ENCODE measurements around the gene ECHDC1.

Gene ECHDC1

DNA sequence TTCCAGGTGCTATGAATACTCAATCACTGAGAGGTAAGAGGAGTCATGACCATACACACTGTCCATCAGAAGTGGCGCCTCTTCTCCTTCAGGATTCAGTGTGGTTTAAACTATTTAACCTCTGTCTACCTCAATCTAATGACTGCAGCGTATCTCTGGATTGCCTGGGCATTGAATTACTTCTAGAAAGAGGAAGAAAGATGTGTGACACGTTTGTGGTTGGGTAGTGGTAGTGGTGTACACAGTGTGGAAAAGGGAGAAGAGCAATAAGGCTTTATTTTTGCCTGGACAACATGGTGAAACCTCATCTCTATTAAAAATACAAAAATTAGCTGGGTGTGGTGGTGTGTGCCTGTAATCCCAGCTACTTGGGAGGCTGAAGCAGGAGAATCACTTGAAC lies 38.0 kb upstream of the ECHDC1 start:
- H3K4me3 ChIP-seq = no peak overlapping the region
- H3K27ac ChIP-seq = no peak overlapping the region
- TF ChIP-seq EZH2 (IDR thresholded peaks at IDR 0.05) (no peak), POLR2AphosphoS5 (IDR thresholded peaks at IDR 0.05; ENCODE audit: borderline replicate concordance, low read depth, low read length) (no peak), FOXP2 (optimal IDR thresholded peaks at IDR 0.05; ENCODE audit: control extremely low read depth, extremely low read length, insufficient read depth) (no peak)
- DNase-seq (ENCODE audit: low read depth, low spot score) = no peak
- H3K9ac ChIP-seq (ENCODE audit: insufficient read length) = no peak overlapping the region
- no peaks in the 10 kb centered on the region for H3K36me3 ChIP-seq (ENCODE audit: insufficient read depth, low read length)
- H3K9me3 ChIP-seq (ENCODE audit: low read depth, low read length) = no peaks in the 10 kb centered on the region

DNA sequence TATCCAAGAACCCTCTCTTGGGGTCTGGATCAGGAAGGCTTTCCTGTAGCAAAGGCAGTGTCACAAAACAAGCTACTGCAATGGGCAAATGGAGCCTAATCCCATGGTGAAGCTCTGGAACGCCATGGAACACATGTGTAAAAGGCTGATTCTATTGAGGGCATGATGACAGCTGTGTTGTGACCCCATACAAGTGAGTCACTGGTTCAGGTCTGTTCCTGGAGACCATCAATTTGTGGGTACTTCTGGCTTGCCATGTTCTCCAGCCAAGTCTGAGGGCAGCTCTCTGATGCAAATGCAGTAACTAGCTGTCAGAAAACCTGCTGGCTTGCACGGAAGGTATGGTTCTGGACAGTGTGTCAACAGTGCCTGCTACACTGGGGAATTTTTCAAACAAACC lies 33.3 kb upstream of the ECHDC1 start:
- no peak overlapping the region for H3K9ac ChIP-seq (ENCODE audit: insufficient read length)
- H3K36me3 ChIP-seq (ENCODE audit: insufficient read depth, low read length) = no peaks in the 10 kb centered on the region
- DNase-seq (ENCODE audit: low read depth, low spot score) = no peak
- no peak overlapping the region for H3K27ac ChIP-seq
- H3K4me3 ChIP-seq = no peak overlapping the region
- TF ChIP-seq FOXP2 (optimal IDR thresholded peaks at IDR 0.05; ENCODE audit: control extremely low read depth, extremely low read length, insufficient read depth) (no peak), EZH2 (IDR thresholded peaks at IDR 0.05) (no peak), POLR2AphosphoS5 (IDR thresholded peaks at IDR 0.05; ENCODE audit: borderline replicate concordance, low read depth, low read length) (no peak)
- H3K9me3 ChIP-seq (ENCODE audit: low read depth, low read length) = no peaks in the 10 kb centered on the region

DNA sequence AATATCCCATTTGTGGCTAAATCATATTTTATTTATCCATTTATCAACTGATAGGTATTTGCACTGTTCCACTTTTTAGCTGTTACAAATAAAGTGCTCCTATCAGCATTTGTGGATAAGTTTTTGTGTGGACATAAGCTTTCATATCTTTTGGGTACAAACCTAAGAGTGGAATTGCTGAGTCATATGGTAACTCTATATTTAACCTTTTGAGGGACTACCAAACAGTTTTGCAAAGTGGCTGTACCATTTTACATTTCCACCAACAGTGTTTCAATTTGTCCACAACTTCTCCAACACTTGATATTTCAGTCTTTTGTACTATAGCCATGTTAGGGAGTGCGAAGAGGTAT lies 23.6 kb upstream of the ECHDC1 start:
- DNase-seq (ENCODE audit: low read depth, low spot score) = no peak
- 0 out of 2 replicates have a peak, but pooled peaks cover 6% of the 10 kb centered on the region for H3K9me3 ChIP-seq (ENCODE audit: low read depth, low read length)
- no peak overlapping the region for H3K4me3 ChIP-seq
- TF ChIP-seq POLR2AphosphoS5 (IDR thresholded peaks at IDR 0.05; ENCODE audit: borderline replicate concordance, low read depth, low read length) (no peak), EZH2 (IDR thresholded peaks at IDR 0.05) (no peak), FOXP2 (optimal IDR thresholded peaks at IDR 0.05; ENCODE audit: control extremely low read depth, extremely low read length, insufficient read depth) (no peak)
- no peak overlapping the region for H3K9ac ChIP-seq (ENCODE audit: insufficient read length)
- no peak overlapping the region for H3K27ac ChIP-seq
- H3K36me3 ChIP-seq (ENCODE audit: insufficient read depth, low read length) = no peaks in the 10 kb centered on the region

DNA sequence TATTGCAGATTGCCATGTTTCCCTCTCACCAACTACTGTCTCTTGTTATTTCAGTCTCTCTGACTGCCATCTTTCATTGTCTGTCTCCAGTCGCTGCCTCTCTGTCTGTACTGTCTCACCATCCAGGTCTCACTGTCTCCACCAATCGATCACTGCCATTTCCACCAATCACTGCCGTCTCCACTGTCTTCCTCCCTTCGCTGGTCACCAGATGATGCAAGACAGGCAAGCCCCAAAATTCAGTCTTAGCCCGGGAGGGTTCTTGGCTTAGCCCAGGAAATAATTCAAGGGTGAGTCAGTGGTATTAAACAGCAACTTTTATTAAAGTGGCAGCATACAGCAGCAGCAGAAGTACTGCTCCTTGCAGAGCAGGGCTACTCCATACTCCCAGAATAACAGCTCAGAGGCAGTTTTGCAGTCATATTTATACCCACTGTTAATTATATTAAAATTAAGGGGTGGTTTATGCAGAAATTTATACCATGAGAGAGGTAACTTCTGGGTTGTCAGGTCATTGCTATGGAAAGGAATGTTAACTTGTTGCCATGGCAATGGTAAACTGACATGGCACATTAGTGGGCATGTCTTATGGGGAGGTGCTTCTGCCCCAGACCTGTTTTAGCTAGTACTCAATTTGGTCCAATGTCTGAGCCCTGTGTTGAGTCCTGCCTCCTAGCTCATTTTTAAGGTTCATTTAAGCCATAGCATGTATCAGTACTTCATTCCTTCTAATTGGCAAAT lies 23.0 kb upstream of the ECHDC1 start:
- TF ChIP-seq FOXP2 (optimal IDR thresholded peaks at IDR 0.05; ENCODE audit: control extremely low read depth, extremely low read length, insufficient read depth) (no peak), EZH2 (IDR thresholded peaks at IDR 0.05) (no peak), POLR2AphosphoS5 (IDR thresholded peaks at IDR 0.05; ENCODE audit: borderline replicate concordance, low read depth, low read length) (no peak)
- H3K36me3 ChIP-seq (ENCODE audit: insufficient read depth, low read length) = no peaks in the 10 kb centered on the region
- H3K9me3 ChIP-seq (ENCODE audit: low read depth, low read length) = 0 out of 2 replicates have a peak, but pooled peaks cover 6% of the 10 kb centered on the region
- no peak overlapping the region for H3K4me3 ChIP-seq
- no peak overlapping the region for H3K9ac ChIP-seq (ENCODE audit: insufficient read length)
- no peak for DNase-seq (ENCODE audit: low read depth, low spot score)
- H3K27ac ChIP-seq = no peak overlapping the region

DNA sequence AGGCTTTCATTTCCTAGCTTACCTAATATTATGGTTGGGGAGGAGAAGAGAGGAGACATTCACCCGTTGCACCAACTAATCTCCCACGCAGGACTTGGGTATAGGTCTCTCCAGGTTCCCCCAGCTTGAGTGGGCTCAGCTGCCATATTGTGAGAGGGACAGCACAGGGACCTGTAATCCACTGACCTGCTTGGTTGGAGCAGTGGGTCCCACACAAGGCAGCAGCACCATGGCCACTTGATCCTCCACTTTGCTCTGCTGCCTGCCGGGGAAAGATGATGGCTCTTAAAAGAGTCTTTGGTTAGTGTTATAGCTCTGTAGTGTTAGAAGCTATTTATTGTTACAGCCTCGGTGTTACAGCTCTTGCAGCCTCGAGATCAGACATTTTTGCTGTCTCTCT lies 22.5 kb upstream of the ECHDC1 start:
- H3K9ac ChIP-seq (ENCODE audit: insufficient read length) = no peak overlapping the region
- DNase-seq (ENCODE audit: low read depth, low spot score) = no peak
- H3K27ac ChIP-seq = no peak overlapping the region
- no peak overlapping the region for H3K4me3 ChIP-seq
- 0 out of 2 replicates have a peak, but pooled peaks cover 6% of the 10 kb centered on the region for H3K9me3 ChIP-seq (ENCODE audit: low read depth, low read length)
- H3K36me3 ChIP-seq (ENCODE audit: insufficient read depth, low read length) = no peaks in the 10 kb centered on the region
- no peak for TF ChIP-seq POLR2AphosphoS5 (IDR thresholded peaks at IDR 0.05; ENCODE audit: borderline replicate concordance, low read depth, low read length)
- no peak for TF ChIP-seq EZH2 (IDR thresholded peaks at IDR 0.05)
- TF ChIP-seq FOXP2 (optimal IDR thresholded peaks at IDR 0.05; ENCODE audit: control extremely low read depth, extremely low read length, insufficient read depth) = no peak

DNA sequence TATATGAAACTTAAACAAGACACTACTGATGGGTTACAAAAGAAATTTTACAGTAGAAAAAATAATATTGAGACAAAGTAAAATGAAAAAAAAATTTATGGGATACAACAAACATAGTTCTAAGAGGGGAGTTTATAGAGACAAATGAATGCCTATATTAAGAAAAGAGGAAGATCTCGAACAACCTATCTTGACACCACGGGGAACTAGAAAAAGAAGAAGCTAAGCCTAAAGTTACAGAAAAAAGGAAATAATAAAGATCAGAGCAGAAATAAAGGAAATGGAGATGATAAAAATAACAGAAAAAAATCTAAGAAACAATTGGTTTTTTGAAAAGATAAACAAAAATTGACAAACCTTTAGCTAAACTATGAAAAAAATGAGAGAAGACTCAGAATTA lies 9.1 kb upstream of the ECHDC1 start:
- H3K36me3 ChIP-seq (ENCODE audit: insufficient read depth, low read length) = no peaks in the 10 kb centered on the region
- no peak overlapping the region for H3K27ac ChIP-seq
- no peak for DNase-seq (ENCODE audit: low read depth, low spot score)
- H3K9ac ChIP-seq (ENCODE audit: insufficient read length) = no peak overlapping the region
- H3K9me3 ChIP-seq (ENCODE audit: low read depth, low read length) = peaks cover 7% of the 10 kb centered on the region; the same call in 1 of the 2 replicates
- TF ChIP-seq EZH2 (IDR thresholded peaks at IDR 0.05) (no peak), FOXP2 (optimal IDR thresholded peaks at IDR 0.05; ENCODE audit: control extremely low read depth, extremely low read length, insufficient read depth) (no peak), POLR2AphosphoS5 (IDR thresholded peaks at IDR 0.05; ENCODE audit: borderline replicate concordance, low read depth, low read length) (no peak)
- no peak overlapping the region for H3K4me3 ChIP-seq

DNA sequence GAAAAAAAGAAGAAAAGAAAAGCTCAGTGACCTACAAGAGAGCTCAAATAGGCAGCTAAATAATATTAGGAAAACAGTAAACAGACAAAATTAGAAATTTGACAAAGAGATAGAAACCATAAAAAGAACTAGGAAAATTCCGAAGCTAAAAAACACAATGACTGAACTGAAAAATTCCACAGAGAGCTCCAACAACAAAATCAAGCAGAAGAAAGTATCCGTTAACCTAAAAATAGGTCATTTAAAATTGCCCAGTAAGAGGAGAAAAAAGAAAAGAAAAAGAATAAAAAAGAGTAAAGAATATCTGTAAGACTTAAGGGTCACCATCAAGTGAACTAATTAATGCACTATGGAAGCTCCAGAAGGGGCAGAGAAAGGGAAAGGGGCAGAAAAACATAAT lies 6.6 kb upstream of the ECHDC1 start:
- no peak overlapping the region for H3K27ac ChIP-seq
- H3K4me3 ChIP-seq = no peak overlapping the region
- TF ChIP-seq EZH2 (IDR thresholded peaks at IDR 0.05) (no peak), FOXP2 (optimal IDR thresholded peaks at IDR 0.05; ENCODE audit: control extremely low read depth, extremely low read length, insufficient read depth) (no peak), POLR2AphosphoS5 (IDR thresholded peaks at IDR 0.05; ENCODE audit: borderline replicate concordance, low read depth, low read length) (no peak)
- H3K9ac ChIP-seq (ENCODE audit: insufficient read length) = no peak overlapping the region
- H3K36me3 ChIP-seq (ENCODE audit: insufficient read depth, low read length) = peaks cover 11% of the 10 kb centered on the region; the same call in 1 of the 2 replicates
- DNase-seq (ENCODE audit: low read depth, low spot score) = no peak
- H3K9me3 ChIP-seq (ENCODE audit: low read depth, low read length) = peaks cover 10% of the 10 kb centered on the region; the same call in 1 of the 2 replicates

DNA sequence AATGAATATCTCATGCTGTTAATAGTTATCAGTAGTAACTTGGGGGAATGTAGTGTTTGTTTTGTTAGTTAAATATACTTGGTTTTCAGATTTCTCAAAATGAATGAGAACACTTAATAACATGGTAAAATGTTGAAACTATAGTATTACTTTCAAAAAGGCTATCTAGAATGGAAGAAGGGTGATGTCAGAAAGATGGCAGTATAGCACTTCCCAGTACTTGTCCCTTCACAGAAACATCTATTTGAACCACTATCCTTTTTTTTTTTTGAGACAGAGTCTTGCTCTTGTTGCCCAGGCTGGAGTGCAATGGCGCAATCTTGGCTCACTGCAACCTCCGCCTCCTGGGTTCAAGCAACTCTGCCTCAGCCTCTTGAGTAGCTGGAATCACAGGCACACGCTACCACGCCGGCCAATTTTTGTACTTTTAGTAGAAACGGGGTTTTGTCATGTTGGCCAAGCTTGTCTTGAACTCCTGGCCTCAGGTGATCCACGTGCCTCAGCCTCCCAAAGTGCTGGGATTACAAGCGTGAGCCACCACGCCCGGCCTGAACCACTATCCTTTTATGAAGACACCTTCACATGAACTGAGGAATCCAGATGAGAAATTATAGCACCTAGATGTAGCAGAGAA lies 4.7 kb upstream of the ECHDC1 start:
- DNase-seq (ENCODE audit: low read depth, low spot score) = no peak

More for the DNA sequence above, 4.7 kb upstream of the ECHDC1 start:
- no peak overlapping the region for H3K9ac ChIP-seq (ENCODE audit: insufficient read length)
- H3K9me3 ChIP-seq (ENCODE audit: low read depth, low read length) = peaks cover 6% of the 10 kb centered on the region; the same call in 1 of the 2 replicates
- H3K27ac ChIP-seq = no peak overlapping the region
- no peak overlapping the region for H3K4me3 ChIP-seq
- TF ChIP-seq POLR2AphosphoS5 (IDR thresholded peaks at IDR 0.05; ENCODE audit: borderline replicate concordance, low read depth, low read length) (no peak), EZH2 (IDR thresholded peaks at IDR 0.05) (no peak), FOXP2 (optimal IDR thresholded peaks at IDR 0.05; ENCODE audit: control extremely low read depth, extremely low read length, insufficient read depth) (no peak)
- H3K36me3 ChIP-seq (ENCODE audit: insufficient read depth, low read length) = peaks cover 11% of the 10 kb centered on the region; the same call in 1 of the 2 replicates

Data from SK-N-MC (cell line).